DOHH2 (cell line): Measurements from ENCODE around the gene S100A14.

Experiments used
- CTCF ChIP-seq: fragments of 200-600 bp; sonication (generic); IDR thresholded peaks from one replicate; pipeline ENCODE4 v1.5.1; 2014; ENCODE audit warnings: antibody characterized with exemption, mild to moderate bottlenecking, low read depth, low read length; ENCODE audit not compliant: poor library complexity, severe bottlenecking
- EZH2phosphoT487 ChIP-seq: fragments of 200-600 bp; sonication (generic); IDR thresholded peaks from 2 replicates; pipeline ENCODE4 v1.6.1; 2017; ENCODE audit warnings: borderline replicate concordance, mild to moderate bottlenecking, antibody characterized with exemption, low read length, moderate library complexity, mixed read lengths

GRCh38 chr1:153655333-153655732 is 39.2 kb upstream of the S100A14 start:
- TF ChIP-seq CTCF = no peak
- TF ChIP-seq EZH2phosphoT487 = no peak
